ENCODE results near the gene FOXP1. TPM values are rescaled to one million over a fixed set of nuclear protein-coding genes. Genes with fewer than 3 reads are reported as not detected.

FOXP1 gene
- total and polyA plus RNA-seq, 2 donors (not counting 1 experiment from before 2014, with no cell fraction given) = 70.3 to 101 TPM

GRCh38 chr3:71300951-71301393 is 282.6 kb downstream of the FOXP1 start:
- H3K79me2 ChIP-seq (ENCODE audit: control insufficient read depth, insufficient read depth, low read length) = no peaks in the 10 kb centered on the region
- TF ChIP-seq EZH2 (IDR thresholded peaks at IDR 0.05; ENCODE audit: low read length, missing control alignments) = no peak
- TF ChIP-seq CTCF (conservative IDR thresholded peaks at IDR 0.05 in 1 of 2, IDR thresholded peaks at IDR 0.05 in 1 of 2; ENCODE audit: low read depth in 1 of 2, low read length in 2 of 2) = no peak
- no peak for DNase-seq (ENCODE audit: low read depth in 2 of 2)

GRCh38 chr3:71299160-71299559 is 284.4 kb downstream of the FOXP1 start:
- no peaks in the 10 kb centered on the region for H3K4me1 ChIP-seq (ENCODE audit: control insufficient read depth, extremely low read depth, insufficient read depth, low read length)
- H3K4me3 ChIP-seq (replicated peaks in 1 of 4; ENCODE audit: control extremely low read depth in 1 of 4, insufficient read depth in 1 of 4, low read depth in 3 of 4, low read length in 4 of 4) = no peak overlapping the region
- DNase-seq (ENCODE audit: low read depth in 2 of 2) = no peak
- no peaks in the 10 kb centered on the region for H3K9me3 ChIP-seq (ENCODE audit: control insufficient read depth, insufficient read depth, low read depth, low read length)
- no peak overlapping the region for H3K9ac ChIP-seq (ENCODE audit: insufficient read depth, low read length)
- no peak overlapping the region for H3K4me2 ChIP-seq (ENCODE audit: extremely low read depth, insufficient read depth, low read length)
- no peaks in the 10 kb centered on the region for H3K36me3 ChIP-seq (ENCODE audit: control insufficient read depth, insufficient read depth, low read length)
- no peak overlapping the region for H3K27ac ChIP-seq (ENCODE audit: insufficient read depth, low read length)
- H3K27me3 ChIP-seq (ENCODE audit: control insufficient read depth, insufficient read depth, low read length) = no peaks in the 10 kb centered on the region
- no peak for TF ChIP-seq EZH2 (IDR thresholded peaks at IDR 0.05; ENCODE audit: low read length, missing control alignments)
- TF ChIP-seq CTCF (conservative IDR thresholded peaks at IDR 0.05 in 1 of 2, IDR thresholded peaks at IDR 0.05 in 1 of 2; ENCODE audit: low read depth in 1 of 2, low read length in 2 of 2) = no peak
- H4K20me1 ChIP-seq (ENCODE audit: control insufficient read depth, extremely low read depth, insufficient read depth, low read length) = no peaks in the 10 kb centered on the region
- no peaks in the 10 kb centered on the region for H3K79me2 ChIP-seq (ENCODE audit: control insufficient read depth, insufficient read depth, low read length)
- H2AFZ ChIP-seq (ENCODE audit: low read length) = no peak overlapping the region

More at GRCh38 chr3:71300951-71301393, 282.6 kb downstream of the FOXP1 start:
- no peak overlapping the region for H3K27ac ChIP-seq (ENCODE audit: insufficient read depth, low read length)
- H3K27me3 ChIP-seq (ENCODE audit: control insufficient read depth, insufficient read depth, low read length) = no peaks in the 10 kb centered on the region
- no peak overlapping the region for H3K9ac ChIP-seq (ENCODE audit: insufficient read depth, low read length)
- H2AFZ ChIP-seq (ENCODE audit: low read length) = no peak overlapping the region
- H3K4me2 ChIP-seq (ENCODE audit: extremely low read depth, insufficient read depth, low read length) = no peak overlapping the region
- H3K36me3 ChIP-seq (ENCODE audit: control insufficient read depth, insufficient read depth, low read length) = no peaks in the 10 kb centered on the region
- H3K9me3 ChIP-seq (ENCODE audit: control insufficient read depth, insufficient read depth, low read depth, low read length) = no peaks in the 10 kb centered on the region
- no peak overlapping the region for H3K4me3 ChIP-seq (replicated peaks in 1 of 4; ENCODE audit: control extremely low read depth in 1 of 4, insufficient read depth in 1 of 4, low read depth in 3 of 4, low read length in 4 of 4)
- no peaks in the 10 kb centered on the region for H3K4me1 ChIP-seq (ENCODE audit: control insufficient read depth, extremely low read depth, insufficient read depth, low read length)
- no peaks in the 10 kb centered on the region for H4K20me1 ChIP-seq (ENCODE audit: control insufficient read depth, extremely low read depth, insufficient read depth, low read length)

GRCh38 chr3:71294919-71295318 is 288.6 kb downstream of the FOXP1 start:
- DNase-seq (ENCODE audit: low read depth in 2 of 2) = no peak
- H3K79me2 ChIP-seq (ENCODE audit: control insufficient read depth, insufficient read depth, low read length) = no peaks in the 10 kb centered on the region
- H3K36me3 ChIP-seq (ENCODE audit: control insufficient read depth, insufficient read depth, low read length) = no peaks in the 10 kb centered on the region
- TF ChIP-seq EZH2 (IDR thresholded peaks at IDR 0.05; ENCODE audit: low read length, missing control alignments) (no peak), CTCF (conservative IDR thresholded peaks at IDR 0.05 in 1 of 2, IDR thresholded peaks at IDR 0.05 in 1 of 2; ENCODE audit: low read depth in 1 of 2, low read length in 2 of 2) (no peak)
- no peaks in the 10 kb centered on the region for H3K9me3 ChIP-seq (ENCODE audit: control insufficient read depth, insufficient read depth, low read depth, low read length)
- no peak overlapping the region for H2AFZ ChIP-seq (ENCODE audit: low read length)
- H3K27ac ChIP-seq (ENCODE audit: insufficient read depth, low read length) = no peak overlapping the region
- H4K20me1 ChIP-seq (ENCODE audit: control insufficient read depth, extremely low read depth, insufficient read depth, low read length) = no peaks in the 10 kb centered on the region
- H3K4me2 ChIP-seq (ENCODE audit: extremely low read depth, insufficient read depth, low read length) = no peak overlapping the region
- no peak overlapping the region for H3K4me3 ChIP-seq (replicated peaks in 1 of 4; ENCODE audit: control extremely low read depth in 1 of 4, insufficient read depth in 1 of 4, low read depth in 3 of 4, low read length in 4 of 4)
- no peaks in the 10 kb centered on the region for H3K4me1 ChIP-seq (ENCODE audit: control insufficient read depth, extremely low read depth, insufficient read depth, low read length)
- H3K9ac ChIP-seq (ENCODE audit: insufficient read depth, low read length) = no peak overlapping the region
- no peaks in the 10 kb centered on the region for H3K27me3 ChIP-seq (ENCODE audit: control insufficient read depth, insufficient read depth, low read length)

Measured in fibroblast of lung (primary cell).